ENCODE data around the gene LENG8. TPM values are rescaled to one million over a fixed set of nuclear protein-coding genes. Genes with fewer than 3 reads are reported as not detected.

LENG8 gene
- 745 and 840 TPM in 2 replicates for total RNA-seq (2013; cell fraction: nucleolus; rRNA removed)
- total RNA-seq (2014; rRNA removed) (21.7 and 26.3 TPM in 2 replicates), total RNA-seq (2014; rRNA removed; fragmentation: Illumina TruSeq; extraction: Trizol) (11.3 and 11.5 TPM in 2 replicates), total RNA-seq (2021) (119 and 145 TPM in 2 replicates), polyA plus RNA-seq (2011; rRNA removed) (16.2 and 36.4 TPM in 2 replicates), polyA plus RNA-seq (2014; fragmentation: Illumina TruSeq; extraction: Trizol) (14.8 and 32.4 TPM in 2 replicates), polyA plus RNA-seq (2014; fragmentation: Nextera tagmentation; extraction: Ambion mirVana) (1 to 10 TPM; 2.3 to 2.5 TPM), polyA plus RNA-seq (2014; rRNA removed) (143 and 168 TPM in 2 replicates), polyA plus RNA-seq (2016; fragmentation: Nextera tagmentation; extraction: Ambion mirVana) (10 to 100 TPM; 46.0 to 51.4 TPM), polyA minus RNA-seq (2011; rRNA and poly(A)+ RNA removed) (30.6 and 63.8 TPM in 2 replicates), Bru-seq, nascent RNA (percentile 97 among the genes with signal in this experiment), BruChase-seq, experiment 1, labeled RNA remaining after a 6-hour chase (percentile 99 among the genes with signal in this experiment), BruChase-seq, experiment 2, labeled RNA remaining after a 2-hour chase (percentile 98 among the genes with signal in this experiment)
- polyA plus RNA-seq (2011; ENCODE audit: low read depth) = 107 TPM
- polyA plus RNA-seq (2011; cell fraction: cytosol; rRNA removed) = 67.6 and 93.3 TPM in 2 replicates
- polyA plus RNA-seq (2011; cell fraction: nucleus; rRNA removed) = 848 and 1,111 TPM in 2 replicates
- 140 and 142 TPM in 2 replicates for polyA plus RNA-seq (2012)
- 25.0 and 27.4 TPM in 2 replicates for polyA minus RNA-seq (2011; cell fraction: cytosol; rRNA and poly(A)+ RNA removed)
- polyA minus RNA-seq (2011; cell fraction: nucleus; rRNA and poly(A)+ RNA removed) = 96.6 and 120 TPM in 2 replicates
- long read RNA-seq, experiment 1, partial matches to known transcripts = 1 of 4 reads
- long read RNA-seq, experiment 1, other reads (novel, unspliced or antisense) = 3 of 4 reads
- long read RNA-seq, experiment 2 = 0 reads

GRCh38 chr19:54448774-54449700 is at the start of gene LENG8:
Gene LENG8 (plus strand): TSS chr19:54449199. CDS start chr19:54451345, 2,146 bp downstream.
- peak; percentile 92 for ATAC-seq
- peaks cover 56% of the 10 kb centered on the region for H3K79me2 ChIP-seq (ENCODE audit: control insufficient read depth, insufficient read depth, low read length)
- WGBS (ENCODE audit: insufficient coverage, insufficient replicate concordance, low lambda C conversion rate, missing lambda C conversion rate) = under 1% methylated on average over 93 of the region's 96 CpGs
- BruUV-seq (replicated peaks) = no TSS peak
- peak within 1 kb of the TSS; percentile 90 for H2AFZ ChIP-seq (ENCODE audit: control insufficient read depth, low read depth, low read length)
- H3K9me3 ChIP-seq (replicated peaks; ENCODE audit: control insufficient read depth, insufficient read depth, low read length) = no peaks in the 10 kb centered on the region
- intact Hi-C loops (cut with micrococcal nuclease; ENCODE audit: unreplicated experiment) (loop anchor here (1.0 kb wide), 1 partner anchor 14 kb away; the partner anchor contains the start of gene LENG9), in situ Hi-C loops (cut with MboI) (no loop called here)
- peak; percentile 98 for FAIRE-seq
- SMC1A ChIA-PET (ENCODE audit: uncharacterized antibody, unreplicated experiment) = interaction anchor here (0.6 to 1.3 kb wide), 5 partner anchors 15 to 226 kb away, joined by 3 to 5 read pairs (median 3); partner anchors contain the start of gene LENG9
- H3K36me3 ChIP-seq (ENCODE audit: control insufficient read depth in 2 of 2, insufficient read depth in 2 of 2, low read length in 1 of 2) = peaks cover 13 to 16% of the 10 kb centered on the region in 2 experiments
- peak within 1 kb of the TSS; percentile 92 for H3K9ac ChIP-seq (ENCODE audit: control insufficient read depth, insufficient read depth, low read length)
- peaks cover 7% of the 10 kb centered on the region for H4K20me1 ChIP-seq (ENCODE audit: control insufficient read depth, insufficient read depth)
- POLR2A ChIA-PET = interaction anchor here (0.5 to 1.6 kb wide), 14 partner anchors 10 to 338 kb away, joined by 3 to 16 read pairs (median 4); partner anchors contain the start of genes CNOT3, LENG9 and MBOAT7
- no peaks in the 10 kb centered on the region for H3K27me3 ChIP-seq (replicated peaks in 1 of 2; ENCODE audit: control insufficient read depth in 2 of 2, insufficient read depth in 2 of 2, low read length in 1 of 2)
- peak within 1 kb of the TSS; percentile 90 for H3K4me3 ChIP-seq
- H3K4me1 ChIP-seq (ENCODE audit: control insufficient read depth, insufficient read depth, low read length) = no peaks in the 10 kb centered on the region
- CTCF ChIA-PET = interaction anchor here (0.7 to 1.5 kb wide), 9 partner anchors 10 to 60 kb away, joined by 3 to 9 read pairs (median 4); partner anchors contain the start of gene LENG9
- H3K4me2 ChIP-seq (ENCODE audit: control insufficient read depth, insufficient read depth) = peak within 1 kb of the TSS; percentile 89
- DNase-seq (ENCODE audit: low read depth, low spot score) = peak; percentile 95
- RAD21 ChIA-PET (ENCODE audit: unreplicated experiment) = interaction anchor here (0.6 to 1.6 kb wide), 4 partner anchors 14 to 80 kb away, joined by 3 to 12 read pairs (median 4); partner anchors contain the start of gene LENG9
- H3K27ac ChIP-seq (ENCODE audit: control insufficient read depth, insufficient read depth) = peak within 1 kb of the TSS; percentile 93
- no peak for TF ChIP-seq BCL3 (IDR thresholded peaks at IDR 0.05; ENCODE audit: borderline replicate concordance, insufficient read depth, low read depth, low read length, poor library complexity, severe bottlenecking)
- peak; percentile 69; the same call in 1 of the 2 replicates for TF ChIP-seq CHD2 (IDR thresholded peaks at IDR 0.05; ENCODE audit: borderline replicate concordance, low read depth, low read length)
- TF ChIP-seq NR2C1 (IDR thresholded peaks at IDR 0.05) = 0 out of 2 replicates have a peak, but pooled peaks have one; percentile 24
- TF ChIP-seq SIX5 (IDR thresholded peaks at IDR 0.05; ENCODE audit: low read depth, low read length, severe bottlenecking) = peak; percentile 23
- no peak for TF ChIP-seq NR2C2 (IDR thresholded peaks at IDR 0.05; ENCODE audit: borderline replicate concordance, control insufficient read depth, insufficient read length, low read depth)
- peak; percentile 84 for TF ChIP-seq RUNX3 (IDR thresholded peaks at IDR 0.05; ENCODE audit: low read length)
- TF ChIP-seq MTA2 (IDR thresholded peaks at IDR 0.05; ENCODE audit: low read depth) = no peak
- TF ChIP-seq MLLT1 (IDR thresholded peaks at IDR 0.05) = peak; percentile 89; the same call in 1 of the 2 replicates
- peak; percentile 66 for TF ChIP-seq MXI1 (IDR thresholded peaks at IDR 0.05; ENCODE audit: low read depth, low read length)
- TF ChIP-seq NFYB (IDR thresholded peaks at IDR 0.05; ENCODE audit: insufficient read depth, low read depth, low read length) = peak; percentile 94
- peak; percentile 80 for TF ChIP-seq NRF1 (conservative IDR thresholded peaks at IDR 0.05; ENCODE audit: low read depth, low read length)
- no peak for TF ChIP-seq MEF2A (IDR thresholded peaks at IDR 0.05; ENCODE audit: insufficient read depth, low read depth, low read length)
- TF ChIP-seq GATAD2B (conservative IDR thresholded peaks at IDR 0.05; ENCODE audit: low read depth) = peak; percentile 78; the same call in 1 of the 2 replicates

All from GM12878 (cell line).